K562 (cell line): ENCODE data around the gene PSMB2. TPM values are rescaled to one million over a fixed set of nuclear protein-coding genes. Genes with fewer than 3 reads are reported as not detected.

ENCODE experiments used
- ATAC-seq: fragments of 200-7000 bp; cut with Tn5 transposase; 3 replicates; pipeline ENCODE4 v1.9.1; 2020; ENCODE audit warnings: moderate library complexity
- BruUV-seq: library from RNA; stranded (reverse); fragments of 400-500 nt; replicated peaks from 2 replicates; lab custom pipeline; 2021; lab: Mats Ljungman, UMichigan
- CTCF ChIA-PET: fragments of 300-600 bp; formaldehyde crosslinking; extraction: SDS; loops from one replicate; lab custom pipeline; 2021; ENCODE audit warnings: low intra/inter-chr PET ratio; lab: Yijun Ruan, JAX
- POLR2A ChIA-PET: fragments of 300-600, 350-650 bp; sonication (Branson Sonifier 250); formaldehyde crosslinking; extraction: SDS; loops from one replicate; lab custom pipeline; 2021; ENCODE audit warnings: antibody characterized with exemption, inconsistent platforms; lab: Yijun Ruan, JAX
- DNase-seq, 4 experiments: peaks; one replicate each; pipeline versions ENCODE4 v3.0.0 to v3.0.0-alpha.2; 2011 to 2018; ENCODE audit warnings: low spot score in 3 of 4, mixed read lengths in 3 of 4; ENCODE audit errors: extremely low read depth in 1 of 4
- FAIRE-seq: peaks from 2 replicates; lab custom pipeline; 2011; peaks lifted over from hg19 to GRCh38; lab: Jason Lieb, UNC
- H2AFZ ChIP-seq: 2 replicates; pipeline ENCODE4 v1.6.0; 2011; ENCODE audit warnings: low read depth, low read length, control low read depth, inconsistent platforms
- H3K27ac ChIP-seq: fragments of 200-600 bp; 3 replicates; pipeline ENCODE4 v1.8.0; 2011; ENCODE audit warnings: low read depth, mild to moderate bottlenecking, control low read depth, inconsistent platforms, low read length, moderate library complexity, mixed read lengths; ENCODE audit errors: extremely low read depth
- H3K27me3 ChIP-seq, 2 experiments: fragments of 300-600 bp in 1 of 2; 2 replicates in 1 of 2; 3 replicates in 1 of 2; pipeline versions ENCODE4 v1.6.0 to v1.8.0; 2011; ENCODE audit warnings: inconsistent platforms in 2 of 2, low read length in 2 of 2, mild to moderate bottlenecking in 1 of 2, mixed read lengths in 1 of 2, moderate library complexity in 1 of 2; ENCODE audit not compliant: control insufficient read depth in 2 of 2, insufficient read depth in 2 of 2
- H3K36me3 ChIP-seq: fragments of 300-600 bp; 3 replicates; pipeline ENCODE4 v1.8.0; 2011; ENCODE audit warnings: mild to moderate bottlenecking, low read length, inconsistent platforms; ENCODE audit not compliant: control insufficient read depth, insufficient read depth
- H3K4me1 ChIP-seq, 2 experiments: fragments of 200-600 bp in 1 of 2; replicated peaks in 1 of 2; 2 replicates in 1 of 2; 3 replicates in 1 of 2; pipeline versions ENCODE4 v1.5.1 to v1.8.0; 2011; ENCODE audit warnings: inconsistent platforms in 2 of 2, low read length in 2 of 2, mild to moderate bottlenecking in 1 of 2, mixed read lengths in 1 of 2, moderate library complexity in 1 of 2; ENCODE audit not compliant: control insufficient read depth in 2 of 2, insufficient read depth in 2 of 2
- H3K4me2 ChIP-seq: 2 replicates; pipeline ENCODE4 v1.6.1; 2011; ENCODE audit warnings: low read length, control low read depth, inconsistent platforms, mixed read lengths; ENCODE audit not compliant: insufficient read depth
- H3K4me3 ChIP-seq: fragments of 200-600 bp; sonication (generic), shearing (Covaris generic); 2 replicates; pipeline ENCODE4 v1.5.1; 2016; ENCODE audit warnings: control low read depth, inconsistent platforms
- H3K79me2 ChIP-seq: fragments of 200-600 bp; 3 replicates; pipeline ENCODE4 v1.8.0; 2011; ENCODE audit warnings: low read length, inconsistent platforms; ENCODE audit not compliant: control insufficient read depth, insufficient read depth
- H3K9ac ChIP-seq, 2 experiments: 2 replicates each; pipeline versions ENCODE4 v1.6.0 to v1.6.1; 2011; ENCODE audit warnings: low read depth in 2 of 2, low read length in 2 of 2, control low read depth in 1 of 2, inconsistent platforms in 1 of 2, mild to moderate bottlenecking in 1 of 2, mixed read lengths in 1 of 2; ENCODE audit not compliant: insufficient read depth in 1 of 2
- H3K9me1 ChIP-seq: one replicate; pipeline ENCODE4 v1.6.0; 2011; ENCODE audit warnings: inconsistent platforms, mild to moderate bottlenecking, low read length, moderate library complexity; ENCODE audit not compliant: control insufficient read depth, insufficient read depth
- H3K9me3 ChIP-seq: replicated peaks from 2 replicates; pipeline ENCODE4 v1.5.1; 2011; ENCODE audit warnings: low read depth, low read length, inconsistent platforms; ENCODE audit not compliant: control insufficient read depth, insufficient read depth
- H4K20me1 ChIP-seq: replicated peaks from 2 replicates; pipeline ENCODE4 v1.6.1; 2011; ENCODE audit warnings: low read length, inconsistent platforms, mixed read lengths; ENCODE audit not compliant: control insufficient read depth, insufficient read depth
- KDM1A ChIP-seq, 2 experiments: fragments of 450-650 bp; IDR thresholded peaks; 2 replicates each; pipeline ENCODE4 v1.6.1; 2016; ENCODE audit warnings: mild to moderate bottlenecking in 2 of 2
- RBFOX2 ChIP-seq: fragments of 200-400 bp; formaldehyde crosslinking; IDR thresholded peaks from 2 replicates; pipeline ENCODE4 v1.6.1; 2017; ENCODE audit warnings: low read depth, mild to moderate bottlenecking, low read length, moderate library complexity
- WGBS: fragments of 100-300 bp; shearing (Covaris generic); methylation state at CpG from one replicate; pipeline ENCODE4 v1.1.6; 2016; ENCODE audit warnings: low coverage, mixed read lengths; ENCODE audit not compliant: insufficient coverage; ENCODE audit errors: missing lambda C conversion rate; 5-methylcytosine and 5-hydroxymethylcytosine counted together
- in situ Hi-C: fragments of 300-500 bp; cut with MboI; formaldehyde crosslinking; loops from 4 replicates; pipeline ENCODE4 v1.15.0; 2018; ENCODE audit warnings: inconsistent platforms, mixed read lengths
- intact Hi-C: fragments of 100-400 bp; cut with micrococcal nuclease; formaldehyde crosslinking; loops from 2 replicates; pipeline ENCODE4 v1.14.2; 2022
- polyA plus RNA-seq, 8 experiments: library from polyadenylated mRNA; depleted of rRNA in 4 of 8; stranded (reverse) in 5 of 8; unstranded in 3 of 8; fragments of >200 nt; fragmentation: Nextera tagmentation in 2 of 8; fragmentation: Illumina TruSeq in 1 of 8; extraction: Ambion mirVana in 2 of 8; extraction: Trizol in 1 of 8; gene quantifications; 2 replicates each; pipeline versions ENCODE4 v1.2.1 to v1.2.3, GENCODE V29; 2011 to 2014; ENCODE audit warnings: inconsistent platforms in 1 of 8, missing spikeins in 1 of 8
- total RNA-seq, 7 experiments: library from RNA; depleted of rRNA in 6 of 7; stranded (reverse); fragments of >200 nt in 6 of 7; fragmentation: Illumina TruSeq in 2 of 7; extraction: Trizol in 2 of 7; gene quantifications; 2 replicates each; pipeline versions ENCODE4 v1.2.1 to v1.2.3, GENCODE V29; 2011 to 2021; ENCODE audit warnings: low replicate concordance in 1 of 7

Gene PSMB2
- total and polyA plus RNA-seq, 9 of the 15 experiments (the other 6 are each of a cell fraction or from before 2014, with no cell fraction given): 71.7 to 543 (median 165) TPM

DNA sequence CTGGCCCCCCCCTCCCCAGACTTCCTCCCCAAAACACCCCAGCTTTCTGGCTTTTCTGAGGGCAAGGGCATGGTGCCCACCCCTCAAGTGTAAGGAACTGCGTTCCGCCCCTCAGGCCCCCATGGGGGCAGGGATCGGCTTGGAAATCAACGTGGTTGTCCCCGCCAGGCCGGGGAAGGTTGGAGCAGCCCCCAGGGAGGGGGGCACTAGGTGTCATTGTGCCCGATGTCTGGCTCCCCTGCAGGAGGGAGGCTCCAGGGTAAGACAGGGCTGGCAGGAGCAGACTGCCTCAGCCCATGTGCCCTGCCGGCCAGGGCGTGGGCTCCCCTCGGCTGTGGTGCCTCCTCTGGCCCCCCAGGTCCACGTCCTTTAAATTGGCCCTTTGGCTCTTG lies 75.6 kb downstream of the PSMB2 start:
- no peak overlapping the region for H3K4me3 ChIP-seq
- in situ Hi-C loops: loop anchor here (5.0 to 10.0 kb wide), 3 partner anchors 157 to 361 kb away; no protein-coding TSS in a partner anchor
- intact Hi-C loops: no loop called here
- ChIA-PET CTCF (interaction anchor here (3.1 kb wide), 1 partner anchor 115 kb away, joined by 17 read pairs; no protein-coding TSS in a partner anchor), POLR2A (interaction anchor here (0.6 to 1.6 kb wide), 4 partner anchors 151 to 215 kb away, joined by 3 to 13 read pairs (median 4); no protein-coding TSS in a partner anchor)
- DNase-seq (no peak), FAIRE-seq (no peak), ATAC-seq (no peak)
- 91% methylated on average over 9 of the region's 11 CpGs for WGBS
- TF ChIP-seq RBFOX2: 0 out of 2 replicates have a peak, but pooled peaks have one; percentile 9
- TF ChIP-seq KDM1A (IDR thresholded peaks at IDR 0.05): no peak
- H3K4me2 ChIP-seq: no peak overlapping the region
- no peaks in the 10 kb centered on the region for H3K27me3 ChIP-seq
- H2AFZ ChIP-seq: no peak overlapping the region
- peaks cover 3 to 19% of the 10 kb centered on the region in 2 experiments; a peak in 2 of 5 replicates for H3K4me1 ChIP-seq
- H3K9me1 ChIP-seq: no peaks in the 10 kb centered on the region
- H3K9ac ChIP-seq: no peak overlapping the region; a peak in 1 of 4 replicates
- no TSS peak for BruUV-seq
- H3K79me2 ChIP-seq: no peaks in the 10 kb centered on the region
- H3K27ac ChIP-seq: no peak overlapping the region
- H3K9me3 ChIP-seq: no peaks in the 10 kb centered on the region
- H4K20me1 ChIP-seq: peaks cover 23% of the 10 kb centered on the region; the same call in 1 of the 2 replicates
- peaks cover 48% of the 10 kb centered on the region; the same call in 2 of the 3 replicates for H3K36me3 ChIP-seq
